Lung (tissue), 12 donors: ENCODE data around the gene MEGF10. TPM values are rescaled to one million over a fixed set of nuclear protein-coding genes. Genes with fewer than 3 reads are reported as not detected.

Experiments used
- ATAC-seq: fragments of 200-7000 bp; cut with Tn5 transposase; one replicate; pipeline ENCODE4 v1.9.1; 2020; ENCODE audit warnings: moderate number of reproducible peaks; ENCODE audit not compliant: insufficient read depth, low FRiP score
- DNase-seq, 3 donors: peaks; one replicate each; pipeline ENCODE4 v3.0.0-alpha.2; 2013 to 2017
- H3K27ac ChIP-seq, 2 donors: one replicate each; pipeline ENCODE4 v1.5.1; 2013; ENCODE audit warnings: mild to moderate bottlenecking in 2 of 2, moderate library complexity in 2 of 2, control low read depth in 1 of 2, inconsistent platforms in 1 of 2, low read depth in 1 of 2, low read length in 1 of 2
- H3K27me3 ChIP-seq, 3 donors: one replicate each; pipeline ENCODE4 v1.5.1; 2013; ENCODE audit warnings: low read length in 2 of 3; ENCODE audit not compliant: control insufficient read depth in 3 of 3, insufficient read depth in 3 of 3
- H3K36me3 ChIP-seq, 4 donors: one replicate each; pipeline ENCODE4 v1.5.1; 2013; ENCODE audit warnings: low read length in 4 of 4, mild to moderate bottlenecking in 1 of 4, moderate library complexity in 1 of 4; ENCODE audit not compliant: control insufficient read depth in 4 of 4, insufficient read depth in 4 of 4
- H3K4me1 ChIP-seq, 5 donors: one replicate each; pipeline ENCODE4 v1.5.1; 2013; ENCODE audit warnings: low read length in 5 of 5, mild to moderate bottlenecking in 2 of 5, moderate library complexity in 1 of 5; ENCODE audit not compliant: control insufficient read depth in 5 of 5, insufficient read depth in 5 of 5
- H3K4me3 ChIP-seq: one replicate; pipeline ENCODE4 v1.5.1; 2013; ENCODE audit warnings: mild to moderate bottlenecking, control low read depth, moderate library complexity
- H3K9ac ChIP-seq, 2 donors: one replicate each; pipeline ENCODE4 v1.5.1; 2013; ENCODE audit warnings: low read length in 2 of 2, control low read depth in 1 of 2; ENCODE audit not compliant: insufficient read depth in 1 of 2
- H3K9me3 ChIP-seq, 4 donors: one replicate each; pipeline ENCODE4 v1.5.1; 2013; ENCODE audit warnings: low read length in 3 of 4, mild to moderate bottlenecking in 1 of 4, moderate library complexity in 1 of 4; ENCODE audit not compliant: control insufficient read depth in 4 of 4, insufficient read depth in 3 of 4
- CTCF ChIP-seq: IDR thresholded peaks from 2 replicates; pipeline ENCODE4 v1.5.1; 2012; ENCODE audit warnings: mild to moderate bottlenecking; ENCODE audit errors: control extremely low read depth, extremely low read depth
- WGBS, 2 donors: extraction: QIAGEN DNeasy Blood & Tissue Kit; methylation state at CpG; one replicate each; pipeline ENCODE4 v1.1.7; 2013; 5-methylcytosine and 5-hydroxymethylcytosine counted together
- polyA plus RNA-seq, 2 donors: library from polyadenylated mRNA; stranded (reverse); fragments of 200-250 nt; gene quantifications; one replicate each; pipeline ENCODE4 v1.2.1, GENCODE V29; 2013
- total RNA-seq, 2 donors: library from RNA; depleted of rRNA in 1 of 2; stranded (reverse); fragments of >200 nt in 1 of 2; gene quantifications; one replicate each; pipeline ENCODE4 v1.2.1, GENCODE V29; 2014 to 2021
- donor health status: control.
- donor health status: control.
- donor health status: Bipolar disorder and iron deficiency.
- donor health status: healthy.
- donor health status: DM: yes; HTN: yes; CAD: no.

The MEGF10 gene
- total and polyA plus RNA-seq, 4 donors = 0.02 to 0.82 (median 0.12) TPM

GRCh38 chr5:127471211-127471610 lies 180.6 kb downstream of the MEGF10 start:
- Histone ChIP-seq H3K27ac (no peak overlapping the region), H3K9me3 (no peaks in the 10 kb centered on the region), H3K27me3 (no peaks in the 10 kb centered on the region), H3K9ac (no peak overlapping the region), H3K4me1 (no peaks in the 10 kb centered on the region), H3K36me3 (no peaks in the 10 kb centered on the region), H3K4me3 (no peak overlapping the region)
- WGBS, 2 donors = 27 to 38% methylated on average over 2 of the region's 2 CpGs
- TF ChIP-seq CTCF = no peak
- DNase-seq (no peak), ATAC-seq (no peak)

- no peaks in the 10 kb centered on the region for H3K4me1 ChIP-seq
- no peak overlapping the region for H3K9ac ChIP-seq
- 94 to 97% methylated on average over 3 of the region's 3 CpGs for WGBS, 2 donors
- H3K9me3 ChIP-seq = no peaks in the 10 kb centered on the region
- H3K27ac ChIP-seq = no peak overlapping the region
- DNase-seq (no peak), ATAC-seq (no peak)
- TF ChIP-seq CTCF = no peak
- H3K4me3 ChIP-seq = no peak overlapping the region
- H3K36me3 ChIP-seq = no peaks in the 10 kb centered on the region
- no peaks in the 10 kb centered on the region for H3K27me3 ChIP-seq
These were observed 182.1 kb downstream of the MEGF10 start for GRCh38 chr5:127472700-127473099.

GRCh38 chr5:127486471-127486870 lies 195.9 kb downstream of the MEGF10 start:
- ATAC-seq (no peak), DNase-seq (no peak)
- Histone ChIP-seq H3K27ac (no peak overlapping the region), H3K27me3 (peaks cover 0 to 14% (median 9%) of the 10 kb centered on the region in 3 donors), H3K36me3 (no peaks in the 10 kb centered on the region), H3K9ac (no peak overlapping the region), H3K9me3 (no peaks in the 10 kb centered on the region), H3K4me3 (no peak overlapping the region), H3K4me1 (no peaks in the 10 kb centered on the region)
- no peak for TF ChIP-seq CTCF
- WGBS, 2 donors = 84 to 94% methylated on average over 4 of the region's 4 CpGs
